A673 (cell line): ENCODE measurements around the gene SCAF1. TPM values are rescaled to one million over a fixed set of nuclear protein-coding genes. Genes with fewer than 3 reads are reported as not detected.

Source experiments
- BruUV-seq: library from RNA; stranded (reverse); fragments of 400-500 nt; replicated peaks from 2 replicates; lab custom pipeline; 2021; lab: Mats Ljungman, UMichigan
- CTCF ChIA-PET: fragments of 300-600 bp; sonication (Branson Sonifier 250); formaldehyde crosslinking; loops from one replicate; lab custom pipeline; 2022; ENCODE audit warnings: antibody characterized with exemption; lab: Charles Lee
- POLR2A ChIA-PET: fragments of 300-600 bp; sonication (Branson Sonifier 250); formaldehyde crosslinking; loops from one replicate; lab custom pipeline; 2022; ENCODE audit warnings: antibody characterized with exemption; ENCODE audit not compliant: low non-redundant PET; lab: Charles Lee
- DNase-seq: peaks from one replicate; pipeline ENCODE4 v3.0.0-alpha.2; 2015; ENCODE audit warnings: low spot score
- H3K27ac ChIP-seq: fragments of 200-600 bp; sonication (generic); 2 replicates; pipeline ENCODE4 v1.5.1; 2016; ENCODE audit warnings: mixed run types, low read depth, mild to moderate bottlenecking, mixed read lengths, antibody characterized with exemption, low read length; ENCODE audit not compliant: poor library complexity, severe bottlenecking
- H3K27me3 ChIP-seq: fragments of 200-600 bp; sonication (generic); replicated peaks from 2 replicates; pipeline ENCODE4 v1.6.1; 2017; ENCODE audit warnings: mixed run types, low read depth, mild to moderate bottlenecking, mixed read lengths, antibody characterized with exemption, low read length; ENCODE audit not compliant: insufficient read depth, poor library complexity
- H3K36me3 ChIP-seq: fragments of 200-600 bp; sonication (generic); 2 replicates; pipeline ENCODE4 v1.6.1; 2016; ENCODE audit warnings: mixed run types, mild to moderate bottlenecking, mixed read lengths, antibody characterized with exemption, low read length; ENCODE audit not compliant: insufficient read depth, poor library complexity, severe bottlenecking
- H3K4me1 ChIP-seq: fragments of 200-600 bp; sonication (generic); 2 replicates; pipeline ENCODE4 v1.6.1; 2017; ENCODE audit warnings: mixed run types, mild to moderate bottlenecking, mixed read lengths, antibody characterized with exemption, low read length; ENCODE audit not compliant: insufficient read depth, poor library complexity, severe bottlenecking
- H3K4me3 ChIP-seq: fragments of 200-600 bp; sonication (generic); 2 replicates; pipeline ENCODE4 v1.5.1; 2016; ENCODE audit warnings: low read depth, mixed run types, mild to moderate bottlenecking, mixed read lengths, low read length; ENCODE audit not compliant: poor library complexity, severe bottlenecking
- H3K9me3 ChIP-seq: fragments of 200-600 bp; sonication (generic); 2 replicates; pipeline ENCODE4 v1.6.1; 2016; ENCODE audit warnings: mixed run types, low read depth, mild to moderate bottlenecking, mixed read lengths, antibody characterized with exemption, low read length; ENCODE audit not compliant: poor library complexity, severe bottlenecking
- EZH2 ChIP-seq: fragments of 200-600 bp; sonication (generic); IDR thresholded peaks from 2 replicates; pipeline ENCODE4 v1.6.1; 2017; ENCODE audit warnings: borderline replicate concordance, low read depth, mild to moderate bottlenecking, mixed read lengths, antibody characterized with exemption, low read length; ENCODE audit not compliant: poor library complexity, severe bottlenecking
- intact Hi-C: fragments of 100-400 bp; cut with micrococcal nuclease; formaldehyde crosslinking; loops from one replicate; pipeline ENCODE4 v1.10.0; 2022; ENCODE audit not compliant: unreplicated experiment
- total RNA-seq: library from RNA; stranded (reverse); gene quantifications from 2 replicates; pipeline ENCODE4 v1.2.3, GENCODE V29; 2021
- TF ChIP-seq, protein P1 (sequence below): fragments of 300-800, 200-600 bp; sonication (generic); conservative IDR thresholded peaks from 2 replicates; pipeline ENCODE4 v1.5.1; 2017; ENCODE audit warnings: low read depth, mild to moderate bottlenecking, antibody characterized with exemption, low read length, moderate library complexity, mixed read lengths

Gene SCAF1
- total RNA-seq, 1 experiment from 2014 or later: 98.2 TPM

DNA sequence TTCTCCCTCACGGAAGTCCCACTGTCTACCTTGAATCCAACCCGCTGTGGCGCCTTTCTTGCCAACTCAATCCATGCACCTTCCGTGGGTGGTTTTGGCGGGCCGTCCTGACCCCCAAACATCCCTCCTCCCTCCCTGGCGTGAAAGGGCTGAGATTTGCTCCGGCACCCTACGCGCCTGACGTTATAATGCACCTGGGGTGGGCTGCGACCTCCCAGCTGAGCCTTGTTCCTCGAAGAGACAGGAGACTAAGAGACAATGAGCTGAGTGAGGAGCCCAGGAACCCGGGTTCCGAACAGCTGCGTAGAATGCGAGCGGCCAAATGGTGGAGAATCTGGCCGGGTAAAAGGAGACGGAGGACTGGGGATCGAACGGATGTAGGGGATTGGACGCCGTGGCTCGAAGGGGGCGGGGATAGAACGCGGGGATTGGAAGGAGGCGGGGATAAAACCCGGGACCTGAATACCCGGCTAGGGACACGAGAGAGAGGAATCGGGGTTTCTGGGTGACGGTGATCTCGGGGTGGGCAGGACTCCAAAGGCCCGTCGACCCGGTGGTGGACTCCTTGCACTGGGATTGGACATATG, 48.7 kb downstream of the SCAF1 start, which contains the start of gene CPT1C:
Gene CPT1C (plus strand): TSS at position 461 of the 587 bp plus-strand sequence. CDS start 1,137 bp downstream, outside the sequence.
- peaks cover 44% of the 10 kb centered on the region for H3K4me1 ChIP-seq
- intact Hi-C loops: no loop called here
- peak within 1 kb of the TSS; percentile 47 for H3K27ac ChIP-seq
- peak within 1 kb of the TSS; percentile 49 for H3K4me3 ChIP-seq
- DNase-seq: peak; percentile 95
- no peaks in the 10 kb centered on the region for H3K27me3 ChIP-seq
- ChIA-PET POLR2A (interaction anchor here (0.6 kb wide), 1 partner anchor 245 kb away, joined by 7 read pairs; no protein-coding TSS in a partner anchor), CTCF (interaction anchor here (0.5 to 1.5 kb wide), 3 partner anchors 9 to 121 kb away, joined by 3 to 5 read pairs (median 3); no protein-coding TSS in a partner anchor)
- BruUV-seq: no TSS peak
- TF ChIP-seq EZH2: no peak
- TF ChIP-seq, protein P1, sequence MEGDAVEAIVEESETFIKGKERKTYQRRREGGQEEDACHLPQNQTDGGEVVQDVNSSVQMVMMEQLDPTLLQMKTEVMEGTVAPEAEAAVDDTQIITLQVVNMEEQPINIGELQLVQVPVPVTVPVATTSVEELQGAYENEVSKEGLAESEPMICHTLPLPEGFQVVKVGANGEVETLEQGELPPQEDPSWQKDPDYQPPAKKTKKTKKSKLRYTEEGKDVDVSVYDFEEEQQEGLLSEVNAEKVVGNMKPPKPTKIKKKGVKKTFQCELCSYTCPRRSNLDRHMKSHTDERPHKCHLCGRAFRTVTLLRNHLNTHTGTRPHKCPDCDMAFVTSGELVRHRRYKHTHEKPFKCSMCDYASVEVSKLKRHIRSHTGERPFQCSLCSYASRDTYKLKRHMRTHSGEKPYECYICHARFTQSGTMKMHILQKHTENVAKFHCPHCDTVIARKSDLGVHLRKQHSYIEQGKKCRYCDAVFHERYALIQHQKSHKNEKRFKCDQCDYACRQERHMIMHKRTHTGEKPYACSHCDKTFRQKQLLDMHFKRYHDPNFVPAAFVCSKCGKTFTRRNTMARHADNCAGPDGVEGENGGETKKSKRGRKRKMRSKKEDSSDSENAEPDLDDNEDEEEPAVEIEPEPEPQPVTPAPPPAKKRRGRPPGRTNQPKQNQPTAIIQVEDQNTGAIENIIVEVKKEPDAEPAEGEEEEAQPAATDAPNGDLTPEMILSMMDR: no peak
- H3K9me3 ChIP-seq: no peaks in the 10 kb centered on the region
- H3K36me3 ChIP-seq: peaks cover 13% of the 10 kb centered on the region

DNA sequence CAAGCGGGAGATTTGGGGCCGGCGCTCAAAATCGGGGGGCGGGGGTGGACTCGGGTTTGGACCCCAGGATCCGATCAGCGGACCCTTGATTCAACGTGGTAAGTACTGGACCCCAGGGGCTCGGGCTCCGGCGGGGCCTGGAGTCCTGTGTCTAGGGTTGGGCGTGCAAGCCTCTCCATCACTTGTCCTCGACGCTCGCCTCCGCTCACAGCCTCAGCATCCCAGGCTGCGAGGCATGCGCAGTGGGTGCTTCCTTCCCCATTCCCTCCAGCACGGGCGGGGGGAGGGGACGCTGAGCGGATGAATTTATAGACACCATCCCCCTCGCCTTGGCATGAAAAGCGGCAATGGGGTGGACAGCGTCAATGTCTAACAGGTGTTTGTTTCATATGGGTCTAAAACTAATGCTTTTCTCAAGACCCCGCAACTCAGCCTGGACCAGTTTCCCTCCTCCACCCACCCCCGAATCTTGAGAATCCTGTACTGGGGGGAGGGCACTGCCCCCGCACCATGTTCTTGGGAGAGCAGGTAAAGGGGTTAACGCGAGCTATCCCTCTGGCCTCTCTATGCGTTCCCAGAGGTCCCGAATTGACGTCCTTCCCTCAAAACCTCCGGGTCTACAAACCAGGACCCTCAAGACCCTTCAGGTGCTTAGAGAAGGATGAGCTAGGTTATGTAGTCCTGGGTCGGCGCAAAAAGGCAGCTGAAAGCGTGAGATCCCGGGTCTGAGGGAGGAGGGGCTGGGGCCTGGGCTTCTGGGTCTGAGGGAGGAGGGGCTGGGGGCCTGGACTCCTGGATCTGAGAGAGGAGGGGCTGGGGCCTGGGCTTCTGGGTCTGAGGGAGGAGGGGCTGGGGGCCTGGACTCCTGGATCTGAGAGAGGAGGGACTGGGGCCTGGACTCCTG, 49.5 kb downstream of the SCAF1 start:
- TF ChIP-seq, protein P1: no peak
- no peak for TF ChIP-seq EZH2
- peaks cover 44% of the 10 kb centered on the region for H3K4me1 ChIP-seq
- peak; percentile 88 for DNase-seq
- ChIA-PET CTCF (interaction anchor here (1.0 to 1.5 kb wide), 2 partner anchors 10 to 121 kb away, joined by 3 to 5 read pairs; no protein-coding TSS in a partner anchor), POLR2A (interaction anchor here (0.6 kb wide), 1 partner anchor 244 kb away, joined by 7 read pairs; no protein-coding TSS in a partner anchor)
- H3K9me3 ChIP-seq: no peaks in the 10 kb centered on the region
- peak overlapping the region; percentile 49 for H3K4me3 ChIP-seq
- H3K27ac ChIP-seq: no peak overlapping the region
- BruUV-seq: no TSS peak
- H3K36me3 ChIP-seq: peaks cover 7% of the 10 kb centered on the region
- intact Hi-C loops: no loop called here
- H3K27me3 ChIP-seq: no peaks in the 10 kb centered on the region

DNA sequence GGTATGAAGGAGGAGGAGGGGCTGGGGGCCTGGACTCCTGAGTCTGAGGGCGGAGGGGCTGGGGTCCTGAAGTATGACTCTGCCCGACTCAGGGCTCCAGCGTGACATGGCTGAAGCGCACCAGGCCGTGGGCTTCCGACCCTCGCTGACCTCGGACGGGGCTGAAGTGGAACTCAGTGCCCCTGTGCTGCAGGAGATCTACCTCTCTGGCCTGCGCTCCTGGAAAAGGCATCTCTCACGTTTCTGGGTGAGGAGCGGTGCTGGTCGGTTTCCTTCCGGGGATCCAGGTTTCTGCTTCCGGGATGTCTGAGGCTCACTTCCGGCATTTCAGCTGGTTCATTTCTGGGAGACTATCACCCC, 50.1 kb downstream of the SCAF1 start:
- Histone ChIP-seq H3K9me3 (no peaks in the 10 kb centered on the region), H3K27me3 (no peaks in the 10 kb centered on the region), H3K4me1 (peaks cover 40% of the 10 kb centered on the region), H3K36me3 (peaks cover 7% of the 10 kb centered on the region), H3K27ac (no peak overlapping the region), H3K4me3 (no peak overlapping the region)
- intact Hi-C loops: no loop called here
- CTCF ChIA-PET: no interaction called here
- DNase-seq: no peak
- no TSS peak for BruUV-seq
- TF ChIP-seq, protein P1: no peak
- TF ChIP-seq EZH2: no peak
- POLR2A ChIA-PET: no interaction called here
